ENCODE measurements around the gene ACAP3. TPM values are rescaled to one million over a fixed set of nuclear protein-coding genes. Genes with fewer than 3 reads are reported as not detected.

ACAP3 gene
- total RNA-seq, 1 experiment from 2014 or later = 42.2 TPM

DNA sequence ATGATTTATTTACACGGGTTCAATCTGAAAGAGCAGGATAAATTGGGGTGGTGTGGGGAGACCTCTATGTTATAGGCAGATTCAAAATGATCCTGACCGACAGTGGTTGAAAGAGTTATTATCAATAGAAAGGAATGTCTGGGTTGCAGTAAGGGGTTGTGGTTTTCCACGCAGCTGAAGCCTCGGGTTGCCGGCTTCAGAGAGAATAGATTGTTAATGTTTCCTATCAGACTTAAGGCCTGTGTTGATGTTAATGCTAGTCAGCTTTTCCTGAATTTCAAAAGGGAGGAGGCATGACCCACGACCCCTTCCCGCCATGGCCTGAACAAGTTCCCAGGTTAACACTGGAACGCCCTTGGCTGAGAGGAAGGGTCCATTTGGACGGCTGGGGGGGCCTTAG, 31.9 kb downstream of the ACAP3 start (continued):
- TF ChIP-seq, protein P1, sequence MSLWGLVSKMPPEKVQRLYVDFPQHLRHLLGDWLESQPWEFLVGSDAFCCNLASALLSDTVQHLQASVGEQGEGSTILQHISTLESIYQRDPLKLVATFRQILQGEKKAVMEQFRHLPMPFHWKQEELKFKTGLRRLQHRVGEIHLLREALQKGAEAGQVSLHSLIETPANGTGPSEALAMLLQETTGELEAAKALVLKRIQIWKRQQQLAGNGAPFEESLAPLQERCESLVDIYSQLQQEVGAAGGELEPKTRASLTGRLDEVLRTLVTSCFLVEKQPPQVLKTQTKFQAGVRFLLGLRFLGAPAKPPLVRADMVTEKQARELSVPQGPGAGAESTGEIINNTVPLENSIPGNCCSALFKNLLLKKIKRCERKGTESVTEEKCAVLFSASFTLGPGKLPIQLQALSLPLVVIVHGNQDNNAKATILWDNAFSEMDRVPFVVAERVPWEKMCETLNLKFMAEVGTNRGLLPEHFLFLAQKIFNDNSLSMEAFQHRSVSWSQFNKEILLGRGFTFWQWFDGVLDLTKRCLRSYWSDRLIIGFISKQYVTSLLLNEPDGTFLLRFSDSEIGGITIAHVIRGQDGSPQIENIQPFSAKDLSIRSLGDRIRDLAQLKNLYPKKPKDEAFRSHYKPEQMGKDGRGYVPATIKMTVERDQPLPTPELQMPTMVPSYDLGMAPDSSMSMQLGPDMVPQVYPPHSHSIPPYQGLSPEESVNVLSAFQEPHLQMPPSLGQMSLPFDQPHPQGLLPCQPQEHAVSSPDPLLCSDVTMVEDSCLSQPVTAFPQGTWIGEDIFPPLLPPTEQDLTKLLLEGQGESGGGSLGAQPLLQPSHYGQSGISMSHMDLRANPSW (CRISPR knock-in tag; conservative IDR thresholded peaks at IDR 0.05; ENCODE audit: low read depth) = no peak
- TF ChIP-seq ETV6 (CRISPR knock-in tag; IDR thresholded peaks at IDR 0.05) (no peak), ZBTB21 (CRISPR knock-in tag; IDR thresholded peaks at IDR 0.05; ENCODE audit: borderline replicate concordance) (no peak), ZNF416 (CRISPR knock-in tag; IDR thresholded peaks at IDR 0.05) (no peak), RORB (CRISPR knock-in tag; IDR thresholded peaks at IDR 0.05) (no peak), ESRRA (CRISPR knock-in tag; IDR thresholded peaks at IDR 0.05; ENCODE audit: borderline replicate concordance) (no peak), SOX15 (CRISPR knock-in tag; IDR thresholded peaks at IDR 0.05) (no peak)
- TF ChIP-seq, protein P2, sequence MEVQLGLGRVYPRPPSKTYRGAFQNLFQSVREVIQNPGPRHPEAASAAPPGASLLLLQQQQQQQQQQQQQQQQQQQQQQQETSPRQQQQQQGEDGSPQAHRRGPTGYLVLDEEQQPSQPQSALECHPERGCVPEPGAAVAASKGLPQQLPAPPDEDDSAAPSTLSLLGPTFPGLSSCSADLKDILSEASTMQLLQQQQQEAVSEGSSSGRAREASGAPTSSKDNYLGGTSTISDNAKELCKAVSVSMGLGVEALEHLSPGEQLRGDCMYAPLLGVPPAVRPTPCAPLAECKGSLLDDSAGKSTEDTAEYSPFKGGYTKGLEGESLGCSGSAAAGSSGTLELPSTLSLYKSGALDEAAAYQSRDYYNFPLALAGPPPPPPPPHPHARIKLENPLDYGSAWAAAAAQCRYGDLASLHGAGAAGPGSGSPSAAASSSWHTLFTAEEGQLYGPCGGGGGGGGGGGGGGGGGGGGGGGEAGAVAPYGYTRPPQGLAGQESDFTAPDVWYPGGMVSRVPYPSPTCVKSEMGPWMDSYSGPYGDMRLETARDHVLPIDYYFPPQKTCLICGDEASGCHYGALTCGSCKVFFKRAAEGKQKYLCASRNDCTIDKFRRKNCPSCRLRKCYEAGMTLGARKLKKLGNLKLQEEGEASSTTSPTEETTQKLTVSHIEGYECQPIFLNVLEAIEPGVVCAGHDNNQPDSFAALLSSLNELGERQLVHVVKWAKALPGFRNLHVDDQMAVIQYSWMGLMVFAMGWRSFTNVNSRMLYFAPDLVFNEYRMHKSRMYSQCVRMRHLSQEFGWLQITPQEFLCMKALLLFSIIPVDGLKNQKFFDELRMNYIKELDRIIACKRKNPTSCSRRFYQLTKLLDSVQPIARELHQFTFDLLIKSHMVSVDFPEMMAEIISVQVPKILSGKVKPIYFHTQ (CRISPR knock-in tag; IDR thresholded peaks at IDR 0.05) = no peak

DNA sequence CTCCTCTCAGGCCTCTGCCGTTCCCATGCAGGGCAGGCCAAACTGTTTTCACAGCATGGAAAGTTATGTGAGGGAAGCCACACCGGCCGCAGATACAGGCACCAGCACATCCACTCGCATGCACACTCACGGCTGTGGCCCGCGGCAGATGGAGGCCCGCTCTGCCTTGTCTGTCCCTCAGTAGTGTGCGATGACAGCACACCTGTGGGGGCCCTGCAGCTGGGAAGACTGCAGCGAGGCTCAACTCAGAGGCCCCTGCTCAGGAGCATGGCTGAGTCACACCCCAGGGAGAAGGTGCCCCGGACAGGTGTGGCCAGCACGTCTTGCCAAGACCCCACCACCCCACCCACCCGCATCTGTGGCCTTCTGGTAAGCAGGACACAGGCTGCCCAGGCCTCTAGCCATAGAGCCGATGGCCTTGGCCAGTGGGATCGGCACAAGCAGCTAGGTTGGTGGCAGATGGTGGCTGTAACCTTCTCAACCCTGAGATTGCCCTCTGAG, 32.7 kb downstream of the ACAP3 start:
- peaks cover 23% of the 10 kb centered on the region for H3K4me1 Mint-ChIP-seq
- ChIA-PET POLR2A (no interaction called here), CTCF (interaction anchor here (0.8 to 2.2 kb wide), 4 partner anchors 9 to 17 kb away, joined by 3 to 25 read pairs (median 6); no protein-coding TSS in a partner anchor)
- DNase-seq (ENCODE audit: low spot score) = no peak
- H3K27ac Mint-ChIP-seq = no peak overlapping the region
- no peaks in the 10 kb centered on the region for H3K27me3 Mint-ChIP-seq (ENCODE audit: low read depth)
- H3K9me3 Mint-ChIP-seq = peaks cover 5% of the 10 kb centered on the region
- peak overlapping the region; percentile 67 for H3K4me3 Mint-ChIP-seq
- H3K36me3 Mint-ChIP-seq = peaks cover 2% of the 10 kb centered on the region
- no peak for ATAC-seq
- TF ChIP-seq, protein P3, sequence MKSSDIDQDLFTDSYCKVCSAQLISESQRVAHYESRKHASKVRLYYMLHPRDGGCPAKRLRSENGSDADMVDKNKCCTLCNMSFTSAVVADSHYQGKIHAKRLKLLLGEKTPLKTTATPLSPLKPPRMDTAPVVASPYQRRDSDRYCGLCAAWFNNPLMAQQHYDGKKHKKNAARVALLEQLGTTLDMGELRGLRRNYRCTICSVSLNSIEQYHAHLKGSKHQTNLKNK (CRISPR knock-in tag; IDR thresholded peaks at IDR 0.05) = no peak
- TF ChIP-seq TEAD4 (CRISPR knock-in tag; IDR thresholded peaks at IDR 0.05) = no peak
- TF ChIP-seq NR2C2 (CRISPR knock-in tag; IDR thresholded peaks at IDR 0.05) = no peak
- TF ChIP-seq, protein P4, sequence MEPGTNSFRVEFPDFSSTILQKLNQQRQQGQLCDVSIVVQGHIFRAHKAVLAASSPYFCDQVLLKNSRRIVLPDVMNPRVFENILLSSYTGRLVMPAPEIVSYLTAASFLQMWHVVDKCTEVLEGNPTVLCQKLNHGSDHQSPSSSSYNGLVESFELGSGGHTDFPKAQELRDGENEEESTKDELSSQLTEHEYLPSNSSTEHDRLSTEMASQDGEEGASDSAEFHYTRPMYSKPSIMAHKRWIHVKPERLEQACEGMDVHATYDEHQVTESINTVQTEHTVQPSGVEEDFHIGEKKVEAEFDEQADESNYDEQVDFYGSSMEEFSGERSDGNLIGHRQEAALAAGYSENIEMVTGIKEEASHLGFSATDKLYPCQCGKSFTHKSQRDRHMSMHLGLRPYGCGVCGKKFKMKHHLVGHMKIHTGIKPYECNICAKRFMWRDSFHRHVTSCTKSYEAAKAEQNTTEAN (CRISPR knock-in tag; IDR thresholded peaks at IDR 0.05) = no peak
- no peak for TF ChIP-seq ZNF671 (CRISPR knock-in tag; IDR thresholded peaks at IDR 0.05)
- TF ChIP-seq RELA (CRISPR knock-in tag; IDR thresholded peaks at IDR 0.05; ENCODE audit: borderline replicate concordance) = no peak
- TF ChIP-seq MYBL2 (CRISPR knock-in tag; IDR thresholded peaks at IDR 0.05) = no peak
- TF ChIP-seq, protein P5, sequence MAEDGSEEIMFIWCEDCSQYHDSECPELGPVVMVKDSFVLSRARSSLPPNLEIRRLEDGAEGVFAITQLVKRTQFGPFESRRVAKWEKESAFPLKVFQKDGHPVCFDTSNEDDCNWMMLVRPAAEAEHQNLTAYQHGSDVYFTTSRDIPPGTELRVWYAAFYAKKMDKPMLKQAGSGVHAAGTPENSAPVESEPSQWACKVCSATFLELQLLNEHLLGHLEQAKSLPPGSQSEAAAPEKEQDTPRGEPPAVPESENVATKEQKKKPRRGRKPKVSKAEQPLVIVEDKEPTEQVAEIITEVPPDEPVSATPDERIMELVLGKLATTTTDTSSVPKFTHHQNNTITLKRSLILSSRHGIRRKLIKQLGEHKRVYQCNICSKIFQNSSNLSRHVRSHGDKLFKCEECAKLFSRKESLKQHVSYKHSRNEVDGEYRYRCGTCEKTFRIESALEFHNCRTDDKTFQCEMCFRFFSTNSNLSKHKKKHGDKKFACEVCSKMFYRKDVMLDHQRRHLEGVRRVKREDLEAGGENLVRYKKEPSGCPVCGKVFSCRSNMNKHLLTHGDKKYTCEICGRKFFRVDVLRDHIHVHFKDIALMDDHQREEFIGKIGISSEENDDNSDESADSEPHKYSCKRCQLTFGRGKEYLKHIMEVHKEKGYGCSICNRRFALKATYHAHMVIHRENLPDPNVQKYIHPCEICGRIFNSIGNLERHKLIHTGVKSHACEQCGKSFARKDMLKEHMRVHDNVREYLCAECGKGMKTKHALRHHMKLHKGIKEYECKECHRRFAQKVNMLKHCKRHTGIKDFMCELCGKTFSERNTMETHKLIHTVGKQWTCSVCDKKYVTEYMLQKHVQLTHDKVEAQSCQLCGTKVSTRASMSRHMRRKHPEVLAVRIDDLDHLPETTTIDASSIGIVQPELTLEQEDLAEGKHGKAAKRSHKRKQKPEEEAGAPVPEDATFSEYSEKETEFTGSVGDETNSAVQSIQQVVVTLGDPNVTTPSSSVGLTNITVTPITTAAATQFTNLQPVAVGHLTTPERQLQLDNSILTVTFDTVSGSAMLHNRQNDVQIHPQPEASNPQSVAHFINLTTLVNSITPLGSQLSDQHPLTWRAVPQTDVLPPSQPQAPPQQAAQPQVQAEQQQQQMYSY (CRISPR knock-in tag; IDR thresholded peaks at IDR 0.05) = no peak
- no peak for TF ChIP-seq JAZF1 (CRISPR knock-in tag; IDR thresholded peaks at IDR 0.05)
- TF ChIP-seq, protein P6, sequence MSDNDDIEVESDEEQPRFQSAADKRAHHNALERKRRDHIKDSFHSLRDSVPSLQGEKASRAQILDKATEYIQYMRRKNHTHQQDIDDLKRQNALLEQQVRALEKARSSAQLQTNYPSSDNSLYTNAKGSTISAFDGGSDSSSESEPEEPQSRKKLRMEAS (CRISPR knock-in tag; IDR thresholded peaks at IDR 0.05) = no peak
- TF ChIP-seq ZNF396 (CRISPR knock-in tag; IDR thresholded peaks at IDR 0.05; ENCODE audit: borderline replicate concordance) = no peak
- no peak for TF ChIP-seq CREM (CRISPR knock-in tag; IDR thresholded peaks at IDR 0.05)
- no peak for TF ChIP-seq GABPB1 (CRISPR knock-in tag; IDR thresholded peaks at IDR 0.05)
- no peak for TF ChIP-seq TEAD1 (CRISPR knock-in tag; IDR thresholded peaks at IDR 0.05)

Measured in WTC11 (cell line).